HG03108 (cell line): ENCODE data around the gene SYVN1.
"Not testable (repeated sequence)": the region's sequence is repeated elsewhere in the genome, so short reads cannot be mapped to it uniquely, and the experiment has no call there.

Experiments used
- ATAC-seq: cut with Tn5 transposase; IDR thresholded peaks from one replicate; pipeline ENCODE4 v1.9.1; 2021; ENCODE audit warnings: moderate library complexity; ENCODE audit not compliant: unreplicated experiment

The SYVN1 gene

GRCh38 chr11:65151331-65151899, 17.1 kb upstream of the SYVN1 start:
- no peak for ATAC-seq

GRCh38 chr11:65150509-65151299, 16.4 kb upstream of the SYVN1 start:
- ATAC-seq, result peak; percentile 53

DNA sequence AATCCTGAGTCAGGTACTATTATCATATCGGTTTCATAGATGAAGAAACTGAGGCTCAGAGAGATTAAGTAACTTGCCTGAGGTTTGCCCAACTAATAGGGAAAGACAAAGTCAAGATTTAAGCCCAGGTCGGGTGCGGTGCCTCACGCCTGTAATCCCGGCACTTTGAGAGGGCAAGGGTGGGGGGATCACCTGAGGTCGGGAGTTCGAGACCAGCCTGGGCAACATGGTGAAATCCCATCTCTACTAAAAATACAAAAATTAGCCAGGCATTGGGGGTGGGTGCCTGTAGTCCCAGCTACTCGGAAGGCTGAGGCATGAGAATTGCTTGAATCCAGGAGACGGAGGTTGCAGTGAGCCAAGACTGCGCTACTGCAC, 15.8 kb upstream of the SYVN1 start:
- not testable (repeated sequence) for ATAC-seq

DNA sequence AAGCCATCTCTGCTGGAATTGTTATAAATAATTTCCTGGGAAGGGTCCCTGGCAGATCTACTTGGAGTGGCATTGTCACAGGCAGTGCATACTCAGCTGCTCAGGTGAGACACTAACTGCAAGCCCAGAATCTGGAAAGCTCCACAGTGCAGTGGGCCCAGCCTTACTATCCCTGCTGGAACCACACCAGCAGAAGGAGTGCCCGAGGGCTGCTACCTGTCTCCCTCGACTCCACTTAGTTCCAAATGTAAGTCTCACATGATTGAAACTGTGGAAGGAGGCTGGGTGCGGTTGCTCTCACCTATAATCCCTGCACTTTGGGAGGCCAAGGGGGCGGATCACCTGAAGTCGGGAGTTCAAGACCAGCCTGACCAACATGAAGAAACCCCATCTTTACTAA, 14.3 kb upstream of the SYVN1 start:
- ATAC-seq, result no peak

DNA sequence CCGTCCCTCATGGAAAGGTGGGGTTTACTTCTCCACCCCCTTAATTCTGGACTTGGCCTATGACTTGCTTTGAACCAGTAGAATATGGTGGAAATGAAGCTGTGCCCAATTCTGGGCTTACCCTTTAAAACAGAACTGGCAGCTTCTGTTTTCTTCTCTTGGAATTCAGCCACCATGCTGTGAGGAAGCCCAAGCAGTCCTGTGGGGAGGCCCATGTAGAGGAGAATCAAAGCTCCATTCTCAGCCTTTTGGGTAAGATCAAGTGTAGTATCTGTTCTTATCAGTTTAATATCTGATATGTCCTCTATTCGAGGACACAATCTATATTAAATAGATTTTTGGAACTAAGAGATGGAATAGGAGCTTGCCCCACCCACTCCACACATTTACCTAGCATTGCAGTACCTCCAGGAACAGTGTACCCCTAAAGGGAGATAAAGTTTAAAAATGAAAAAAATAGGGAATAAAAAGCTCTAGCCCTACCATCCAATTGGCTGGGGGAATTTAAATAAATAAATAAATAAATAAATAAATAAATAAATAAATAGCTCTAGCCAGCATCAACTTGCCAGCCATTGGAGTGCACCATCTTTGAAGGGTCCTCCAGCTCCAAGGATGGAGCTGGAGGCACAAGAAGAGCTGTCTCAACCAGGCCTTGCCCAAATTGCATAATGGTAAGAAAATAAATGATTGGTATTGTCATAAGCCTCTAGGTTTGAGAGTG, 13.2 kb upstream of the SYVN1 start:
- ATAC-seq, result no peak

DNA sequence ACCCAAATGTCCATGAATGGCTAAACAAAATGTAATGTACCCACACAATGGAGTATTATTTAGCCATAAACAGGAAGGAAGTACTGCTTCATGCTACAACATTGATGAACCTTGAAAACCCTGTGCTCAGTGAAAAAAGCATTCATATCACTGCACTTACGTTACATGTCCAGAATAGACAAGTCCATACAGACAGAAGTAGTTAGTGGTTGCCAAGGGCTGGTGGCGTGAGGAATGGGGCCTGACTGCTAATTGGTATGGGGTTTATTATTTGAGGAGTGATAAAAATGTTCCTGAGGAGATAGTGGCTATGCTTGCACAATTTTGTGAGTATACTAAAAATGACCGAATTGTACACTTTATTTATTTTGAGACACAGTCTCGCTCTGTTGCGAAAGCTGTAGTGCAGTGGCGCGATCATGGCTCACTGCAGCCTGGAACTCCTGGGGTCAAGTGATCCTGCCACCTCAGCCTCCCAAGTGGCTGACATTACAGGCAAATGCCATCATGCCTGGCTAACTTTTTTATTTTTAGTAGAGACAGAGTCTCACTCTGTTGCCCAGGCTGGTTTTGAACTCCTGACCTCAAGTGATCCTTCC, 7.7 kb upstream of the SYVN1 start:
- ATAC-seq, result no peak

- no peak for ATAC-seq
Observed at GRCh38 chr11:65136515-65137096, 2.3 kb upstream of the SYVN1 start.

- no peak for ATAC-seq
Observed at GRCh38 chr11:65135633-65136145, 1.4 kb upstream of the SYVN1 start.

DNA sequence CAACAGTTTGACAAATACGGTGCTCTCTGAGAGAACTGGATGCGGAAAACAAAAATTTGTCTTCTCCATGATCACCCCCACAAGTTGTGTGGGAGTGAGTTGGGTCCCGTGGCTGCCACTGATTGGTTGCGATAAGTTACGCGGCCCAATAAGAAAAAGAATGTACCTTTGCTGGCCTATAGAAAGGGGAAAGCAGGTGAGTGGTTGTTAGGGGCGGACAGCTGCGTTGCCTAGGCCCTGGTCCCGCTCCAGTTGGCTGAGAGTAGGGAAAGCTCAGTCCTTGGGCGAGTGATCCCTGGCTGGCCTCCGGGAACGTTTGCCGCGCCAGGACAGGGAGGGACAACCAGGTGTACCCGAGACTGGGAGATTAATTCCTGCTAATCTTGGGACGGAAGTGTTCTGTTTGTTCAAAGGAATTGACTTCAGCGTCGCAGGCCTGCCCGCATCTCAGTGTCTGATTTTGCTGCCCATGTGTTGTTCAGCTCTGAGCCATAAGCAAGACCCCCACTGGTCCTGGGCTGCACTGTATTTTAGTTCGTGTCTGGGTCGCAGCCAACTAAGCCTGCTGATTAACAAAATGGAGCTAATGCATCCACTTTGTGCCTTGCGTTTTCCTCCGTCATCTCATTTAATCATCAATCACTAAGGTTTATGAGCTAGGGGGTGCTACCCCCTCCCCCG, 773 bp upstream of the SYVN1 start:
- peak; percentile 62 for ATAC-seq

- no peak for ATAC-seq
Observed at GRCh38 chr11:65133724-65134123, 595 bp downstream of the SYVN1 start.

DNA sequence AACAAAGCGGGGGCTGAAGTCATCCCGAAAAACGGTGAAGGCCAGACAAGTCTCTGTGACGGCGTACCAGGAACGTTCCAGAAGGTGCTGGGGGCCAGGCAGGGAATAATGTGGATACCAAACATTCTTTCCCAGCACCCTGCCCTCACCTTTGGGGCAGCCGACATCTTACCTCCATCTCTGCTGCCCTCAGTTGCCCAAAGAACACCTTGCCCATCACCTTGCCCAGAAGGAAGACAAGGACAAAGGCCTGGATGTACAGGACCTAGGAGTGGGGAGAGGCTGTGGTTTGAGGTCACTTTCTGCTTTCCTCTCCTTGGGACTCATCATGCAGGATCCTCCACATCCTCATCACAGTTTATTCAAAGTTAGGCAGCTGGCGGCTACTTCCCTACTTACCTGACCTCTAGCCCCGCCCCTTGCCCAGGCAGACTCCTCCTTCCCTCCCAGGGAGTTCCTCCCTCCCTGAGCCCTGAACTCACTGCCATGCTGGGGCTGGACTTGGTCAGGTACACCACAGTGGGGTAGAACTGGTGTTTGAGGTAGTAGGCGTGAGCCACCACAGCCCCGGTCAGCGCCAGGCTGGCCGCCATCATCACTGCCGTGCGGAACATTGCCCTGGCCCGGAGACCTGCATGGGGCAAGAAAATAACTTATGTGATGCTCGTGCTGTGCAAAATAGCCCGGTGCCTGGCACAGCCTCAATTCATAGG, 1.2 kb downstream of the SYVN1 start:
- no peak for ATAC-seq

DNA sequence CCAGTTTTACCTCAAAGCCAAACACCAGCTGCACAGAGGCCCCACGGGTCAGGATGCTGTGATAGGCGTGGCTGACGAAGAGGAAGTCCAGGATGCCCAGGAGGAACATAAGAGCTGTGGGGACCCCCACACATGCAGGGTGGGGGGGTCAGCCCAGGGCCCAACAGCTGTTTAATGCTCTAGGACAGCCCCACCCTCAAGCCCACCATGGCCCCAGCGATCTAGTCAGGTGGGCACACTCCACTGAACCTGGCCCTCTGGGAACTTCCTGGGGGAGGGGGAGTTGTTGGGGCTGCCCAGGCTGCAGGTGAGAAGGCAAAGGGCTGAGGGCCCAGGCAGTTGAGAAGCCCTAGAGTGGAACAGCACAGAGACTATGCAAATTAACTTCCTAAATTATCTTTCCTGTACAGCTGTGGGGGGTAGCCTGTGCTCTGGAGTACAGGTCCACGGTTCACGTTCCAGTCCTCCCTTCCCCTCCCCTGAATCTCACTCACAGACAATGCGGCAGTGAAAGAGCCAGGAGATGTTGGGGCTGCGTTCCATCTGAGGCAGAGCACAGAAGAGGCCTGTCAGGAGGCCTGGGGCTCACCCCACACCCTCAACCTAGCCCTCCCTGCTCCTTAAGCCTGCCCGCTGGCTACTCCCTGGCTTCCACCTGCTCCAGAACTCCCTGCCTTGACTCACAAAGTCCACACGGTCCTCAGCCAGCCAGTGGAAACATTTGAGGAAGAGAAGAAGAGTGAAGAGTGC, 1.9 kb downstream of the SYVN1 start:
- ATAC-seq, result no peak

DNA sequence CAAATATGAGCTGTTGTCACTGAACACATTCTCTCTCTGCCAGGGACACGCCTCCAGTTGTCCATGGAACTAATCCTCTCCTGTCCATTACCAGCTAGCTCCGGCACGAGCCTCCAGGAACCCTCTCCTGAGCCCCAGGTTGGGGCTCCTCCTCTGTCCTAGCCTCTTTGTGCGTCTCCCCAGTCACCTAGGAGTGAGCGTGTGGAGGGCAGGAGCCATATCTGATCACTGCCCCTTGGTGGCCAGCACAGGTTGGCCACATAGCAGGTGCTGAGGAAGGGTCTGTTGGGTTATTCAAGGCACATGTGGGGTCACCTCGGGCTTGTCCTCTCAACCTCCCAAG, 2.5 kb downstream of the SYVN1 start:
- no peak for ATAC-seq

DNA sequence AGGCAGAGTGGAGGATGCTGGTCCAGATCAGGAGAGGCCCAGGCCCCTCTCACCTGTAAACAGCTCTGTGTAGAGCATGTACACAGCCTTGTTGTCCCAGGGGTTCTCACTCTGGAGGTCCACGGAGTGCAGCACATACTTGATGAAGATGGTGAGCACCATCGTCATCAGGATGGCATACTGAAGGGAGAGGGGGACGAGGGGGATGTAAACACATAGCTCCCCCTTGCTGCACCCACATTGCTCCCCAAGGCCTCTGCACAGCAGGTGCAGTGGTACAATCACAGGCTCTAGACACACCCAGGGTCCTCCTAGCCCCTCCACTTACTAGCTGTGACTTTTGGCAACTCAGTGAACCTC, 2.9 kb downstream of the SYVN1 start:
- no peak for ATAC-seq

DNA sequence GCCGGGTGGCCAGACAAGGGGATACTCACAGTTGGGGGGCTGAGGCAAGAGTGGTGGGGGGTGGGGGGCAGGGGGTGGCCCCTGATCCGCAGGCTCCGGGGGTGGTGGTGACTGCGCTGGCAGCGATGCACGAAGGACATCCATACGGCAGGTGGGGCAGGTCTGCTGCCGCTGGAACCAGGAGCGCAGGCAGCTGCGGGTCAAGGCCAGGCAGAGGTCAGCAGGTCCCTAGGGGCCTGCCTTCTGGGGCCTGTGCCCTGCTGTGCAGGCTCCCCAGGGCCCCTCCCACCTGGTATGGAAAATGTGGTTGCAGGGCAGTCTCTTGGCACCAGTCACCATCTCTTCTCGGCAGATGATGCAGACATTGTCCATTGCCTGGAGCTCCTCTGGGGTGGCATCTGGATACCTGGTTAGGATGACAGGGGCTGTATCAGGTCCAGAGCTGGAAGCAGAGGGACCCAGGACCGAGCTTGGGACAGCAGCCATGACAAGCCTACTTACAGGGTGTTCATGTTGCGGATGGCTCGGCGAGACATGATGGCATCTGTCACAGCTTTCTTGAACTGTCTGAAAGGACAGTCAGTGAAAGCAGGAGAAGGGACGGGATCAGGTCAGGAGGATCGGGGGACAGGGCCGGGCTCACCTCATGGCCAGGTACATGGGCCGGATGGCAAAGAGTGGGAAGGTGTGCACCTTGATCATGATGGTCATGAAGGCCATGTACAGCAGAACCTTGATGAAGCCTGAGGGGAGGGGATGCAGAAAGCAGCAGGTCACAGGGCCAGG, 3.5 kb downstream of the SYVN1 start:
- ATAC-seq, result no peak

GRCh38 chr11:65129649-65130441, 4.5 kb downstream of the SYVN1 start:
- ATAC-seq, result no peak

DNA sequence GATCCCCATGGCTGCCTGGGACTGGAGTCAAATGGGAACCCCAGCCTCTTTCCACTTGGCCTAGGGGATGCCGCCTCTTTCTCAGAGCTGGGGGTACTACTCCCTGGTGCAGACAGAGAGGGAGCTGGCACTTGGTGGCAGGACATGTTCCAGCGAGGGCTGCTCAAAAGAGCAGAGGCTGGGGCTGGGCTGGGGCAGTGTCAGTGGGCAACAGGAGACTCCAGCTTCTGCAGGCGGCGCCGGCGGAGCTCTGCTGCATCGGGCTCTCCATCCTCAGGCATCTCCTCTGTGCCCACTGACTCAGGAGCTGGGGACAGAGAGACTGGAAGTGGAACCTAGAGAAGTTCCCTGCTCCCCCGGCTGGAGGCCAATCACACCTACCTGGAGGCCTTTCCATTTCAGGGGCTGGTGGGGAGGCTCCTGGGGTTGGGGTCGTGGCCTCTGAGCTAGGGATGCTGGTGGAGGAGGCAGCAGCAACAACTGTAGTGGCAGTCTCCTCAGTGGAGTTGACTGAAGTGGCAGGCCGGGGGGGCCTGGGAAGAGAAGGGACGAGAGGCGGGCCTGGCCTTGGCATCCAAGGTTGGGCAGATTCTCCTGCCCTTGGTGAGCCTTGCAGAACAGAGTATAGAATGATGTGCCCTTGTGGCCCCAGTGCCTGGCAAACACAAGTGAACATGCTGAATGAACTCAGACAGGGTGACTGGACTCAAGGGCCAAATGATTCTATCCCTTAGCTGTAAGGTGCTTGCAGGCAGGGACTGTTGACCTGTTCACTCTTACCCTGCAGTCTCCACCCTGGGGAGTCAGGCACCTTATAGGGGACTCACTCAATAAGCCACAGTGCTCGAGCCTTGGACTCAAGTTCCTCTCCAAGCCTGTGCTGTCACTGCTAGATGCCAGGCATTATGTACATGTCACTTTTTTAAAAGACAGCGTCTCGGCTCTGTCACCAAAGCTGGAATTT, 5.9 kb downstream of the SYVN1 start:
- ATAC-seq, result no peak
